Measurements from ENCODE around the gene ANKZF1.

Gene ANKZF1

DNA sequence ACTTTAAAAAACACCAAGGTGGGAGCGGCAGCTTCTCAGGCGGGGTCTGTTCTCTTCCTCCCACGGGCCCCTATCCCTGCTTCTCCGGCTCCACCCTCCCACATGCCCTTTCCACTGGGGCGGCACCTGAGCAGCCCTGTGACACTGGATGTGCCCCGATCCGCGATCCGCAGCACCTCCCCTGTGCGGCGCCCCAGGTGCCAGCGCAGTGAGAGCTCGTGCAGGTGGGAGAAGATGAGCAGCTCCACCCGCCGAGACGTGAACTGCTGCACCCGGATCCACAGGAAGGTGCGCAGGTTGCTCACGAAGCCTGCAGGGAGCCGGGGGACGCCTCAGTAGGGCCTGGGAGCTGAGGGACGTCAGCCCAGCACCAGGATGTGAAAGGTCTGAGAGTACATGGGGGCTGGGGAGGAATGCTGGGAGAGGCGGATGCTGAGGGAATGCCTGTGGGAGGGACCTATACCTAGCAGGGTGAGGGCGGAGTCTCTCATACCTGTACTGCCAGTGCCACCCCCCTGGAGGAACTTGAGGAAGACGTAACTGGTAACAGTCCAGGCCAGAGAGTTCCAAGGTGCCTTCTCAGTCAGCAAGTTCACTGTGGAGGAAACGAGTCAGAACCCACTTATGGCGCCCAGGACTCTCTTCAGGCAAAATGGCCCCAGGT is 13.6 kb upstream of the ANKZF1 start:
- H3K27ac ChIP-seq (ENCODE audit: low read length) = no peak overlapping the region

DNA sequence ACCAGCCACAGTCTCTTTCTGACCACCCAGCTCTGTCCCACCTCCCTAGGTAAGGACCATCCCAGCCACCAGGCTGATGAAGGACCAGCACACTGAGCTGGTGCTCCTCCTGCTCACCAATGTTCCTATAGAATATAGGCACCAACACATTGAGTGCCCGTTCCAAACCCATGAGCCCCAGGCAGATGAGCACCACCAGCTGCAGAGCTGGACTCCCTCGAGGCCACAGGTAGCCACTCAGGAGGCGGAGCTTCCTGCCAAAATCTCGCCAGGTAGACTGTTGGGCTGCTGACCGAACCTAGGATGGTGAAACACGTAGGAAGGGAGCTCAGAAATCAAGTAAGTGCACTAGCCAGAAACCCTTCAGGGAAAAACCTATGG is 13.1 kb upstream of the ANKZF1 start:
- Histone ChIP-seq H3K4me1 (ENCODE audit: insufficient read depth, low read length) (peaks cover 12% of the 10 kb centered on the region), H2AFZ (ENCODE audit: low read depth, low read length) (no peak overlapping the region), H3K9ac (ENCODE audit: low read depth, low read length) (no peak overlapping the region), H3K79me2 (ENCODE audit: insufficient read depth, low read length) (no peaks in the 10 kb centered on the region), H4K20me1 (ENCODE audit: insufficient read depth, low read length) (no peaks in the 10 kb centered on the region; the same call in 1 of the 2 replicates), H3K27me3 (ENCODE audit: insufficient read depth, low read length, poor library complexity) (no peaks in the 10 kb centered on the region), H3K4me2 (ENCODE audit: insufficient read depth, low read length) (no peak overlapping the region), H3K27ac (ENCODE audit: low read length) (no peak overlapping the region), H3K4me3 (ENCODE audit: low read depth in 1 of 2, low read length in 2 of 2) (no peak overlapping the region), H3K36me3 (ENCODE audit: insufficient read depth, low read length) (peaks cover 52% of the 10 kb centered on the region), H3K9me3 (ENCODE audit: insufficient read depth, low read length, severe bottlenecking) (no peaks in the 10 kb centered on the region)
- no peak for ATAC-seq (ENCODE audit: insufficient read depth, low read depth)
- TF ChIP-seq EZH2 (IDR thresholded peaks at IDR 0.05; ENCODE audit: borderline replicate concordance, low read depth, low read length, severe bottlenecking) (no peak), CTCF (IDR thresholded peaks at IDR 0.05; ENCODE audit: borderline replicate concordance, extremely low read depth, low read length, poor library complexity, severe bottlenecking) (no peak)
- DNase-seq = no peak

More for the DNA sequence above, 13.6 kb upstream of the ANKZF1 start:
- no peak for DNase-seq
- peaks cover 12% of the 10 kb centered on the region for H3K4me1 ChIP-seq (ENCODE audit: insufficient read depth, low read length)
- no peak overlapping the region for H3K4me2 ChIP-seq (ENCODE audit: insufficient read depth, low read length)
- H3K9ac ChIP-seq (ENCODE audit: low read depth, low read length) = no peak overlapping the region
- no peak overlapping the region for H2AFZ ChIP-seq (ENCODE audit: low read depth, low read length)
- no peak for ATAC-seq (ENCODE audit: insufficient read depth, low read depth)
- H3K36me3 ChIP-seq (ENCODE audit: insufficient read depth, low read length) = peaks cover 47% of the 10 kb centered on the region
- no peaks in the 10 kb centered on the region for H3K27me3 ChIP-seq (ENCODE audit: insufficient read depth, low read length, poor library complexity)
- H3K79me2 ChIP-seq (ENCODE audit: insufficient read depth, low read length) = no peaks in the 10 kb centered on the region
- H3K4me3 ChIP-seq (ENCODE audit: low read depth in 1 of 2, low read length in 2 of 2) = no peak overlapping the region
- TF ChIP-seq EZH2 (IDR thresholded peaks at IDR 0.05; ENCODE audit: borderline replicate concordance, low read depth, low read length, severe bottlenecking) = no peak
- no peak for TF ChIP-seq CTCF (IDR thresholded peaks at IDR 0.05; ENCODE audit: borderline replicate concordance, extremely low read depth, low read length, poor library complexity, severe bottlenecking)
- H3K9me3 ChIP-seq (ENCODE audit: insufficient read depth, low read length, severe bottlenecking) = no peaks in the 10 kb centered on the region
- no peaks in the 10 kb centered on the region; the same call in 1 of the 2 replicates for H4K20me1 ChIP-seq (ENCODE audit: insufficient read depth, low read length)

DNA sequence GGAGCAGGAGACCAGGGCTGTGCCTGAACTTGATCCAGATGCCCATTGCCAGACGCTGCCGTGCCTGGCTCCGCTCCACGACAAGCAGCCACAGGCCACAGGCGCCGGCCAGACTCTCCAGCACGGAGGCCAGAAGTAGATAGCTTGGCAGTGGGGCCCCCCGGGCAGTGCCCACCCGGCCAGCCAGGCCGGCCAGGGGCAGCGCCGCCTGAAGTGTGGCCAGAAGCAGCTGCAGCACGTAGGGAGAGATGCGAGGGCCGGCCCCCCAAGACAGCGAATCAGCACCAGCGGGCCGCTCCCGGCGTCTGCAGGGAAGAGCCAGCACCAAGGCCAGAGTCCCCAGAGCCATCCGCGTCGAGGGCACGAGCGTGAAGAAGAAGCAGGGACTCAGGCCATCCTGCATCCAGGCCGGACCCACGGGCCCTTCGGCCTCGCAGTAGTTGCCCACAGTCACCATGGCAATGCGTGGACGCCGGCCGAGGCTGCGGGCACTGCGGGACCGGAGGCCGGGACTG is 11.3 kb upstream of the ANKZF1 start:
- H3K36me3 ChIP-seq (ENCODE audit: insufficient read depth, low read length) = peaks cover 61% of the 10 kb centered on the region
- no peak overlapping the region for H3K9ac ChIP-seq (ENCODE audit: low read depth, low read length)
- TF ChIP-seq CTCF (IDR thresholded peaks at IDR 0.05; ENCODE audit: borderline replicate concordance, extremely low read depth, low read length, poor library complexity, severe bottlenecking) = no peak
- no peak overlapping the region for H3K4me3 ChIP-seq (ENCODE audit: low read depth in 1 of 2, low read length in 2 of 2)
- DNase-seq (no peak), ATAC-seq (ENCODE audit: insufficient read depth, low read depth) (peak; percentile 27; the same call in 1 of the 3 replicates)
- H3K27ac ChIP-seq (ENCODE audit: low read length) = no peak overlapping the region
- no peaks in the 10 kb centered on the region for H3K27me3 ChIP-seq (ENCODE audit: insufficient read depth, low read length, poor library complexity)
- H2AFZ ChIP-seq (ENCODE audit: low read depth, low read length) = no peak overlapping the region
- peaks cover 12% of the 10 kb centered on the region for H3K4me1 ChIP-seq (ENCODE audit: insufficient read depth, low read length)
- H3K4me2 ChIP-seq (ENCODE audit: insufficient read depth, low read length) = no peak overlapping the region
- H4K20me1 ChIP-seq (ENCODE audit: insufficient read depth, low read length) = no peaks in the 10 kb centered on the region; the same call in 1 of the 2 replicates
- H3K9me3 ChIP-seq (ENCODE audit: insufficient read depth, low read length, severe bottlenecking) = no peaks in the 10 kb centered on the region
- no peaks in the 10 kb centered on the region for H3K79me2 ChIP-seq (ENCODE audit: insufficient read depth, low read length)

Measured in DND-41 (cell line).